ENCODE measurements around the gene COX19. TPM values are rescaled to one million over a fixed set of nuclear protein-coding genes. Genes with fewer than 3 reads are reported as not detected.
"Not testable (repeated sequence)": the region's sequence is repeated elsewhere in the genome, so short reads cannot be mapped to it uniquely, and the experiment has no call there.

Gene COX19
- total RNA-seq, 2 donors from 2014 or later = 7.2 to 18.1 TPM

GRCh38 chr7:1009747-1010146 is 34.4 kb upstream of the COX19 start:
- no peaks in the 10 kb centered on the region for H3K4me1 ChIP-seq (ENCODE audit: control insufficient read depth in 1 of 2, low read depth in 2 of 2)
- no peaks in the 10 kb centered on the region for H3K27me3 ChIP-seq (replicated peaks; ENCODE audit: insufficient read depth)
- ATAC-seq (ENCODE audit: insufficient number of reproducible peaks, low FRiP score, low read depth) (no peak), DNase-seq (ENCODE audit: low spot score) (no peak)
- no peak overlapping the region for H3K4me3 ChIP-seq
- TF ChIP-seq, protein P1, sequence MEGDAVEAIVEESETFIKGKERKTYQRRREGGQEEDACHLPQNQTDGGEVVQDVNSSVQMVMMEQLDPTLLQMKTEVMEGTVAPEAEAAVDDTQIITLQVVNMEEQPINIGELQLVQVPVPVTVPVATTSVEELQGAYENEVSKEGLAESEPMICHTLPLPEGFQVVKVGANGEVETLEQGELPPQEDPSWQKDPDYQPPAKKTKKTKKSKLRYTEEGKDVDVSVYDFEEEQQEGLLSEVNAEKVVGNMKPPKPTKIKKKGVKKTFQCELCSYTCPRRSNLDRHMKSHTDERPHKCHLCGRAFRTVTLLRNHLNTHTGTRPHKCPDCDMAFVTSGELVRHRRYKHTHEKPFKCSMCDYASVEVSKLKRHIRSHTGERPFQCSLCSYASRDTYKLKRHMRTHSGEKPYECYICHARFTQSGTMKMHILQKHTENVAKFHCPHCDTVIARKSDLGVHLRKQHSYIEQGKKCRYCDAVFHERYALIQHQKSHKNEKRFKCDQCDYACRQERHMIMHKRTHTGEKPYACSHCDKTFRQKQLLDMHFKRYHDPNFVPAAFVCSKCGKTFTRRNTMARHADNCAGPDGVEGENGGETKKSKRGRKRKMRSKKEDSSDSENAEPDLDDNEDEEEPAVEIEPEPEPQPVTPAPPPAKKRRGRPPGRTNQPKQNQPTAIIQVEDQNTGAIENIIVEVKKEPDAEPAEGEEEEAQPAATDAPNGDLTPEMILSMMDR (IDR thresholded peaks at IDR 0.05) = no peak
- peaks cover 21% of the 10 kb centered on the region for H3K36me3 ChIP-seq
- no peak overlapping the region for H3K27ac ChIP-seq
- no peaks in the 10 kb centered on the region for H3K9me3 ChIP-seq

DNA sequence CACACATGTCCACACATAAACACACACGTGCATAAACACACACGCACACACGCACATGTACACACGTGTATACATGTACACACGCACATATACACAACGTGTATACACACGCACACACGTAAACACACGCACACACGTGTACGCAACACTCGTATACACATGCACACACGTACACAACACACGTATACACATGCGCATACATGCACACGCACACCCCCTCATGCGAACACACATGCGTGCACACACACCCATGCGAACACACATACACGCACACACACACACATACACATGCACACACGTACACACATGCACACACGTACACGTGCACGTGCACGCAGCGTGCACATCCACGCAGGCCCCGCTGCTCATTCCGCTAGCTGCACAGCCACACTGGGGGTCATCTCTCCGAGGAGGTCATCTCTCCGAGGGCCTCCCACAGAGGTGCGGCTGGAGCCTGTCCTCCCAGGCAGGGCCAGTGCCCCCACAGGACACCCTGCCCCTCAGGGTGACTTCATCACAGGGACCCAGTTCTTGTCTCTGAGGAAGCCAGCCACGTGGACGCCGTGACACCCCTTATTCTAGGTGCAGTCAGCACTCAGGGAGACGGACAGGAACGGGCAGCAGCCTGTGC is 33.5 kb upstream of the COX19 start:
- Histone ChIP-seq H3K27me3 (replicated peaks; ENCODE audit: insufficient read depth) (no peaks in the 10 kb centered on the region), H3K36me3 (peaks cover 21% of the 10 kb centered on the region), H3K4me3 (no peak overlapping the region), H3K9me3 (no peaks in the 10 kb centered on the region), H3K4me1 (ENCODE audit: control insufficient read depth in 1 of 2, low read depth in 2 of 2) (no peaks in the 10 kb centered on the region), H3K27ac (no peak overlapping the region)
- no peak for DNase-seq (ENCODE audit: low spot score)
- TF ChIP-seq, protein P1 (IDR thresholded peaks at IDR 0.05) = no peak
- ATAC-seq (ENCODE audit: insufficient number of reproducible peaks, low FRiP score, low read depth) = no peak

- H3K9me3 ChIP-seq = no peaks in the 10 kb centered on the region
- DNase-seq (ENCODE audit: low spot score) = no peak
- H3K27me3 ChIP-seq (replicated peaks; ENCODE audit: insufficient read depth) = no peaks in the 10 kb centered on the region
- H3K36me3 ChIP-seq = peaks cover 21% of the 10 kb centered on the region
- TF ChIP-seq, protein P1 (IDR thresholded peaks at IDR 0.05) = no peak
- no peak overlapping the region for H3K4me3 ChIP-seq
- no peak for ATAC-seq (ENCODE audit: insufficient number of reproducible peaks, low FRiP score, low read depth)
- H3K27ac ChIP-seq = no peak overlapping the region
- no peaks in the 10 kb centered on the region for H3K4me1 ChIP-seq (ENCODE audit: control insufficient read depth in 1 of 2, low read depth in 2 of 2)
These were observed 32.6 kb upstream of the COX19 start for GRCh38 chr7:1007901-1008300.

- DNase-seq (ENCODE audit: low spot score) = no peak
- Histone ChIP-seq H3K36me3 (peaks cover 21% of the 10 kb centered on the region), H3K27ac (no peak overlapping the region), H3K4me1 (ENCODE audit: control insufficient read depth in 1 of 2, low read depth in 2 of 2) (no peaks in the 10 kb centered on the region), H3K4me3 (no peak overlapping the region), H3K9me3 (no peaks in the 10 kb centered on the region), H3K27me3 (replicated peaks; ENCODE audit: insufficient read depth) (no peaks in the 10 kb centered on the region)
- ATAC-seq (ENCODE audit: insufficient number of reproducible peaks, low FRiP score, low read depth) = no peak
- TF ChIP-seq, protein P1 (IDR thresholded peaks at IDR 0.05) = no peak
These were observed 30.0 kb upstream of the COX19 start for GRCh38 chr7:1005303-1005702.

DNA sequence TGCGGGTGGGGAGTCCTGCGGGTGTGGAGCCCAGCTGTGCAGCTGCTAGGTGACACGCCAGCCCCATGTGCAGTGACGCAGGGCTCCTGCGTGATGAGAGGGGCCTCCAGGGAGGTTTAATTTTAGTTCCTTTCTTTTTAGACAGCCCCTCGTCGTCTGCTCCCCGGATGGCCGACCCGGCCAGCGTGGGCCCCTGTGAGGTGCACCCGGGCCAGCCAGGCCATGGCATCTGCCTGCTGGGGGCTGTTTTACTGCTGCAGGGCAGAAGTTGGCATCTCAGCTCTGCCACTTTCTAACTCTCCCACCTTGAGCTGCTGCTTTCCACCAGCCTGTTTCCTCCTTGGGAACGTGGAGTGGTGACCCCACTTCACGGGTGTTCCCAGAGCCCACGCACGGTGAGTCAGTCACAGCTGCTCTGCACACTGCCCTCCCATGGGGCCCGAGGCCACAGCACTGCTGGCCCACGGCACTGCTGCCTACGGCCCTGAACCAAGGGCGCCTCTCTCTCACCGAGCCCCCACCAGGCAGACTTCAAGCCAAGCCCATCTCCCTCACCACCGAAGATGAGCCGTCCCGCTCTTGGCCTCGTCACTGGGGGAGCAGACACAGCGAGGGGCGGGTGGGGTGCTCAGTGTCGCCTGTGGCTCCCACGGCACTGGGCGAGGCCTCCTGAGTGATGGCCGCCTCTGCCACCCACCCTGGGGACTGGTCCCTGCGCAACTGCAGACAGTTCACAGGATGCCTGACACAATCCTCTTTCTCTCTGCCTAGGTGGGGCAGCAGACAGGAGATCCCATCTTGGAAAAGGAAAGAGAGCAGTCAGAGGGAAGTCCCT is 28.9 kb upstream of the COX19 start:
- Histone ChIP-seq H3K36me3 (peaks cover 17% of the 10 kb centered on the region), H3K4me1 (ENCODE audit: control insufficient read depth in 1 of 2, low read depth in 2 of 2) (no peaks in the 10 kb centered on the region), H3K27ac (no peak overlapping the region), H3K4me3 (no peak overlapping the region), H3K27me3 (replicated peaks; ENCODE audit: insufficient read depth) (no peaks in the 10 kb centered on the region), H3K9me3 (no peaks in the 10 kb centered on the region)
- ATAC-seq (ENCODE audit: insufficient number of reproducible peaks, low FRiP score, low read depth) (no peak), DNase-seq (ENCODE audit: low spot score) (no peak)
- TF ChIP-seq, protein P1 (IDR thresholded peaks at IDR 0.05) = no peak

- ATAC-seq (ENCODE audit: insufficient number of reproducible peaks, low FRiP score, low read depth); H3K36me3 ChIP-seq; H3K4me1 ChIP-seq (ENCODE audit: control insufficient read depth in 1 of 2, low read depth in 2 of 2): not testable (repeated sequence)
These were observed 27.1 kb upstream of the COX19 start for GRCh38 chr7:1002445-1002844.

DNA sequence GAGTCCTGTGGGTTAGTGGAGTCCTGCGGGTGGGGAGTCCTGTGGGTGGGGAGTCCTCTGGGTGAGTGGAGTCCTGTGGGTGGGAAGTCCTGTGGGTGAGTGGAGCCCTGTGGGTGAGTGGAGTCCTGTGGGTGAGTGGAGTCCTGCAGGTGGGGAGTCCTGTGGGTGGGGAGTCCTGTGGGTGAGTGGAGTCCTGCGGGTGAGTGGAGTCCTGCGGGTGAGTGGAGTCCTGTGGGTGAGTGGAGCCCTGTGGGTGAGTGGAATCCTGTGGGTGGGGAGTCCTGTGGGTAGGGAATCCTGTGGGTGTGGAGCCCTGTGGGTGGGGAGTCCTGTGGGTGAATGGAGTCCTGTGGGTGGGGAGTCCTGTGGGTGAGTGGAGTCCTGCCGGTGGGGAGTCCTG is 26.7 kb upstream of the COX19 start:
- H3K27ac ChIP-seq; H3K27me3 ChIP-seq (replicated peaks; ENCODE audit: insufficient read depth); H3K4me3 ChIP-seq; H3K36me3 ChIP-seq; H3K9me3 ChIP-seq; DNase-seq (ENCODE audit: low spot score); ATAC-seq (ENCODE audit: insufficient number of reproducible peaks, low FRiP score, low read depth); H3K4me1 ChIP-seq (ENCODE audit: control insufficient read depth in 1 of 2, low read depth in 2 of 2): not testable (repeated sequence)

More at GRCh38 chr7:1002445-1002844, 27.1 kb upstream of the COX19 start:
- H3K27ac ChIP-seq; DNase-seq (ENCODE audit: low spot score); H3K9me3 ChIP-seq; H3K27me3 ChIP-seq (replicated peaks; ENCODE audit: insufficient read depth); H3K4me3 ChIP-seq: not testable (repeated sequence)

All from thoracic aorta (tissue), 2 donors.